ENCODE measurements around the gene GALNTL6.

Gene GALNTL6

DNA sequence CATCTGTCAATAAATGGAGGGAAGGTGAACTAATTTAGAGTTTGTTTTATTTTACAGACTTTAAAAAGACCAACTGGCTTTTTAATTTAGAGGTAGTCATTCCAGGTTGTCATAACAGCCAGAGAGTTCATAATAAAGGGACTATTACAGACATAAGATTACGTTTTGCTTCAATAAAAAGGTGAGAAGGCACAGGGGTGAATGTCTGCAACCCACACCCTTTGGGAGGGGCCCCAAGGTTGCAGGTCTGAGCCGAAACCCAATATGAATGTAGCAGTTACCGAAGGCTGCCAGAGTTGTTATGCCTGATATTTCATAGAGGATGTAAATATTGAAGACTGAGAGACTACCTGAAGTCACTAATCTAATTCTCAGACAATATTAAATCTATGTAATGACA is 1025.7 kb downstream of the GALNTL6 start:
- no peak overlapping the region for H3K4me3 Mint-ChIP-seq
- no peaks in the 10 kb centered on the region for H3K36me3 Mint-ChIP-seq
- no peak overlapping the region for H3K27ac Mint-ChIP-seq
- no peaks in the 10 kb centered on the region for H3K4me1 Mint-ChIP-seq (ENCODE audit: low read depth)
- no peaks in the 10 kb centered on the region for H3K27me3 Mint-ChIP-seq
- H3K9me3 Mint-ChIP-seq (ENCODE audit: low read depth) = no peaks in the 10 kb centered on the region

DNA sequence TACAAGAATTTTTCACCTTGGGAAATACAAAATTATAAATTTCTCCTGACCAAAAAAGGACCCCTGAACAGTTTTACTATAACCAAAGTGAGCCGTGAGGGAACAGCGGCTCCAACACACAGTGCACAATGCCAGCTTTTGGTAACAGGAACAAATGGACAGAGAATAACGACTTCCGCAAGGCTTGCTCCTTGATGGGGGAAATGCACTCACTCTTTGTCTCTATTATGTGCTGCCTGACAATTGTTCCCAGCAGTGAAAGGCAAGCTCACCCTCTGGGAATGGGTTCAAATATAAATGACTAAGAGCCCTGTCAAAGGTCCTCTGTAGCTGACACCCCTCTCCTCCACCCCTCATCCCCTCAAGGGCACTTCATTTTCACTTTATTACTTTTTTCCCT is 1029.6 kb downstream of the GALNTL6 start:
- no peaks in the 10 kb centered on the region for H3K36me3 Mint-ChIP-seq
- no peaks in the 10 kb centered on the region for H3K4me1 Mint-ChIP-seq (ENCODE audit: low read depth)
- no peak overlapping the region for H3K27ac Mint-ChIP-seq
- no peak overlapping the region for H3K4me3 Mint-ChIP-seq
- no peaks in the 10 kb centered on the region for H3K9me3 Mint-ChIP-seq (ENCODE audit: low read depth)
- H3K27me3 Mint-ChIP-seq = no peaks in the 10 kb centered on the region

DNA sequence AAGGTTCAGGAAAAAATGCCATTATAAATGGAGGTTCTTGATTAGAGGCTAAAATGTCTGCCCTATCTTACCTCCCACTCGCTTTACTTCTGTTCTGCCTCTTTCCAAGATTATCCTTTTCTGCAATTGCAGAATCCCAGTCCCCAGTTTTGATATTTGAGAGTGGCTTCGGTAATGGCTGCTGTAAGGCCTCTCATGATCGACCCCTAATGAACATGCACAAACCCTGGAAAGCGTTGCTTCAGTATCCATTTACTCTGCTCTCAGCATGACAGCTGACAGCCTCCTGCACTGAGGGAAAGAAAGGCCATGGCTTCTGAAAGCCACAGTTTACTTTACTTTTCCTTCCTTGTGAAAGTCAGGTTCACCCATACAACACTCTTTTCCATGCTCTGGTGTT is 1030.0 kb downstream of the GALNTL6 start:
- Mint-ChIP-seq H3K27me3 (no peaks in the 10 kb centered on the region), H3K4me3 (no peak overlapping the region), H3K27ac (no peak overlapping the region), H3K9me3 (ENCODE audit: low read depth) (no peaks in the 10 kb centered on the region), H3K4me1 (ENCODE audit: low read depth) (no peaks in the 10 kb centered on the region), H3K36me3 (no peaks in the 10 kb centered on the region)

DNA sequence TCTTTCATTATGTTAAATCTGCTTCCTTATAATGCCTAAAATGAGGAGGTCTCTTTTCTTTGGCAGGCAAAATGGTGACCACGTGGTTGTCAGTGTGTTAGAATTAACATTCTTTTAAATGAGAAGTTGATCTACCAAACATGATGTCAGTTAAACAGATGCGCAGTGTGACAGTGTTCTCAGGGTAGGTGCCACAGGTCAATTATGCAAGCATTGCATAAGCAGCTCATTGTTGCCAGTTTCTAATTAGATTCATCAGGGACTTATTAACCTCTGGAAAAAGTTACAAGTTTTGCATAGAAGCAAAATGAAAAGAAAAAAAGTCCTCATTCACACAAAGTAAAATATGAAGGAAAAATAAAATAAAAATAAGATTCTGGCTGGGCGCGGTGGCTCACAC is 1031.4 kb downstream of the GALNTL6 start:
- no peaks in the 10 kb centered on the region for H3K4me1 Mint-ChIP-seq (ENCODE audit: low read depth)
- H3K27me3 Mint-ChIP-seq = no peaks in the 10 kb centered on the region
- H3K36me3 Mint-ChIP-seq = no peaks in the 10 kb centered on the region
- H3K9me3 Mint-ChIP-seq (ENCODE audit: low read depth) = no peaks in the 10 kb centered on the region
- no peak overlapping the region for H3K27ac Mint-ChIP-seq
- no peak overlapping the region for H3K4me3 Mint-ChIP-seq

DNA sequence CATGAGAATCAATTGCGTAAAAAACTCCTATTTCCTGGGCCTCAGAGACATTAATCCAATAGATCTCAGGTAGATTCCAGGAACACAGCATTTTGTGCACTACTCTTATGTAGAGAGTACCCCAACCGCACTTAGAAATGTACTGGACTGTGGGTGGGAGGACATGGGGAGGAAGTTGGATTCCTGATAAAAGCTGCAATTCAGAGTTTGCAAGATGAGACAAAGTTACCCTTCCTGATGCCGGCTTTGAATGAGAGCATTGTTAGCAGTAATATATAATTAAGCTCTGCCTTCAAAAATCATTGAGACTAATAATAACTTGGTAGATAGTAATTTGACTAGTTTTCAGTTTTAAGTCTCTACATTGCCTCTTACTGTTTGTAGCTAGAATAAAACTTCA is 1032.1 kb downstream of the GALNTL6 start:
- Mint-ChIP-seq H3K27ac (no peak overlapping the region), H3K27me3 (no peaks in the 10 kb centered on the region), H3K36me3 (no peaks in the 10 kb centered on the region), H3K4me1 (ENCODE audit: low read depth) (no peaks in the 10 kb centered on the region), H3K9me3 (ENCODE audit: low read depth) (no peaks in the 10 kb centered on the region), H3K4me3 (no peak overlapping the region)

DNA sequence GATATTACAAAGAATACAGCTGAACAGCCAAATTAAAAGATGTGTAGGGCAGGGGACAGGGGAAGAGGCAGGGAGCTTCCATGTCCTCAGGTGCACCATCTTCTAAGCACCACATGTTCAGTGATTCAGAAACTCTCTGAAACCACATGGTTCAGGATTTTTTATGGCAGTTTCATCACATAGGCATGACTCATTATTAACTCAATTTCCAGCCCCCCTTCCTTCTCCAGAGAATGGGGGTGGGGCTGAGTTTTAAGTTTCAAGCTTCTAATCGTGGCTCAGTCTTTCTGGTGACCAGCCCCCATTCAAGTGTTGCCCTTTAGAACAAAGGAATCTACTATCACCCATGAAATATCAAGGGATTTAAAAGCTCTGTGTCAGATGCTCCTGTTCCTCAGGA is 1037.6 kb downstream of the GALNTL6 start:
- H3K9me3 Mint-ChIP-seq (ENCODE audit: low read depth) = no peaks in the 10 kb centered on the region
- no peak overlapping the region for H3K27ac Mint-ChIP-seq
- H3K36me3 Mint-ChIP-seq = no peaks in the 10 kb centered on the region
- H3K27me3 Mint-ChIP-seq = no peaks in the 10 kb centered on the region
- no peaks in the 10 kb centered on the region for H3K4me1 Mint-ChIP-seq (ENCODE audit: low read depth)
- no peak overlapping the region for H3K4me3 Mint-ChIP-seq

DNA sequence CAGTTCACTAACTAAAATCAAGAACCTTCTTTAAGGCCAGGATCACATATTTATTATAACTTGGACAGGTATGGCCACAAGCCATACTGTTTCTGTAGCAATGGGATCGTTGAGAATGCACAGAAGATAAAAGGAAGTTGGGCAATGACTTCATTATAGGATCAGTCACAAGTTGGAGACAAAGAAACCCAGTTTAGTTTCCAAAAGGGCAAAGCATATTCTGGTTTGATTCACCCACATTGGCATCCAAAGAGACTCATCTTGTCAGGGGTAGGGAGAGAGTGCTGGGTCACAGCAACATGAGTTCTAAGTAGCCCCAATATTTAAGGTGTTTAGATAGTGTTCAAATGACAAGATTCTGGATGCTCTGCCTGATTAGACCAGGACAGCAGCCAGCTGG is 1038.3 kb downstream of the GALNTL6 start:
- Mint-ChIP-seq H3K27me3 (no peaks in the 10 kb centered on the region), H3K4me1 (ENCODE audit: low read depth) (no peaks in the 10 kb centered on the region), H3K36me3 (no peaks in the 10 kb centered on the region), H3K27ac (no peak overlapping the region), H3K4me3 (no peak overlapping the region), H3K9me3 (ENCODE audit: low read depth) (no peaks in the 10 kb centered on the region)

DNA sequence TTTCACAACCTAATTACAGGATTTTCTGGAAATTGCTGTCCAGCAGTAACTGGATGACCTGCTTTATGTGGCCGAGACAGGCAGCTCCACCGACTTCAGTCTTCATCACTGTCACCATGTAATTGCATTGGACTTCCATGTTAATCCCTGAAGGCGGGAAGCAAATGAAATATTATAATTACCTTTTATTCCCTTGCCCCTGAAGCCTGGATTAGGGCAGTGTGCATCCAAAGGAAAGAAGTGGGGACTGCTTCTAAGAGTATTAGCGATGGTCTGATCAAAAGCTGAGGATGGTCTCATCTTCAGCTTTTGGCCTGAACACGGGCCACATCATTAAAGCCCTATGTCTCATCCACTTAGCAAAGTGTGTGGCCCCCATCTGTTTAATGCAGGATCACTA is 1043.8 kb downstream of the GALNTL6 start:
- no peak overlapping the region for H3K4me3 Mint-ChIP-seq
- H3K27me3 Mint-ChIP-seq = peaks cover under 1% of the 10 kb centered on the region
- no peaks in the 10 kb centered on the region for H3K4me1 Mint-ChIP-seq (ENCODE audit: low read depth)
- no peaks in the 10 kb centered on the region for H3K36me3 Mint-ChIP-seq
- no peak overlapping the region for H3K27ac Mint-ChIP-seq
- H3K9me3 Mint-ChIP-seq (ENCODE audit: low read depth) = no peaks in the 10 kb centered on the region

DNA sequence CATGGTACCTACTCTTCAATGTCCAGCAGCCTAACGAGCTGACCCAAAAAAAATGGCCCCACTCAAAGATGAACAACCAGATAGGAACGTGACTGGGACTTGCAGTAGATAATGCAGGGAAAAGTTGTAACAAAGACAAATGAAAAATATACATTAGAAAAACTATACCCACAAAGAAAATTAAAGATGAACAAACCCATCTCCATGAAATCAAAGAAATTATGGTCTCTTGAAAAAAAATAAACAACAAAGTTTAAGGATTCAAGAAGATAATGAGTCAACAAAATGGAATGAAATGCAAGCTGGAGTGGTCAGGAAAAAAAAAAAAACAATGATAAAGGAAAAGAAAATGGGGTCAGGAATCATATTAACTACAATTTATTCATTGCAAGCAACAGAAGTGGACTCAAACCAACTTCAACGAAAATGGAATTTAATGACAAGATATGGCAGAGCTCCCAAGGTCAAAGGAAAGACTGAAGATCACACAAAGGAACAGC is 1045.6 kb downstream of the GALNTL6 start:
- Mint-ChIP-seq H3K4me3 (no peak overlapping the region), H3K27me3 (peaks cover 2% of the 10 kb centered on the region), H3K4me1 (ENCODE audit: low read depth) (no peaks in the 10 kb centered on the region), H3K27ac (no peak overlapping the region), H3K9me3 (ENCODE audit: low read depth) (no peaks in the 10 kb centered on the region), H3K36me3 (no peaks in the 10 kb centered on the region)

DNA sequence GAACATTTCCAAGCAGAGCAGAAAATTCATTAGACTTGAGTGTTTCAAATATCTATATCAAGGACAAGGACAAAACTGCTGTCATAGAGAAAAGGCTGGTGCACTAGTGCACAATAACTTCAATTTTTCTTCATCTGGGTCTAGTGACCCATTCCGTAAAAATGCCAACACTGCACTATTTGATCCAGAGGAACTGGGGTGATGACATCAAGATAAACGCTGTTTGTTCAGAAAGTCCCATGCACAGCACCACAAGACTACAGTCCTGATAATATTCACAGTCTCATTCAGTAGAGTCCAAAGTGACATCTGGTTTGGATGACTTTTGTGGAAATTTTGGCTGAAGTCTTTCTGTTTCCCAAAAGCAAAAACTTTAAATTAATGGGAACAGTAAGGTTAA is 1051.9 kb downstream of the GALNTL6 start:
- H3K27me3 Mint-ChIP-seq = peaks cover 7% of the 10 kb centered on the region
- H3K4me1 Mint-ChIP-seq (ENCODE audit: low read depth) = no peaks in the 10 kb centered on the region
- H3K9me3 Mint-ChIP-seq (ENCODE audit: low read depth) = peaks cover 5% of the 10 kb centered on the region
- H3K4me3 Mint-ChIP-seq = no peak overlapping the region
- H3K27ac Mint-ChIP-seq = no peak overlapping the region
- H3K36me3 Mint-ChIP-seq = no peaks in the 10 kb centered on the region

DNA sequence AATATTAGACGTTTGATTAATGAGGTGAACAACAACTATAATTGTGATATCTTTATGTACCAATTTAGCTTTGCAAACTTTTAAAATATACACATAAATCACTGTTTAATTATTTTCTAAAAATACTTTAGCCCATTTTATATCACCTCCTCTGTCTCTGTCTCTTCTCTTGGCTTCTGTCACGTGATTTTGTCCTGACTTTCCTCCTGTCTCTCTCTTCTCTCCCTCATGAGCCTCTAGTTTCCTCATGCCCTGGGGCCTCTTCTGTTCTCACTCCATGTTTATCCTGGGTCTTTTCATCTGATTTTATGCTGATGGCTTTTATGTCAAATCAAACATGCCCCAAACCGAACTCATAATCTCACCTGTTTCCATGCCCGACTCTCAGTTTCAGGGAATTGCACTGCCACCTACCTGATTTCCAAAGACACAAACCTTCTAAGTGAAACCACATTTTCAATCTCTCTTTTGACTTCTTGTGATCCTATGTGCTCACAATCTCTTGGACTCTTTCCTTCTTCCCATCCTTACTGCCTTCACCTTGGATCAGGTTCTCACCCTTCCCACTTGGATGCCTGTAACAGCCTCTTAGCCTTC is 1052.4 kb downstream of the GALNTL6 start:
- peaks cover 5% of the 10 kb centered on the region for H3K9me3 Mint-ChIP-seq (ENCODE audit: low read depth)

DNA sequence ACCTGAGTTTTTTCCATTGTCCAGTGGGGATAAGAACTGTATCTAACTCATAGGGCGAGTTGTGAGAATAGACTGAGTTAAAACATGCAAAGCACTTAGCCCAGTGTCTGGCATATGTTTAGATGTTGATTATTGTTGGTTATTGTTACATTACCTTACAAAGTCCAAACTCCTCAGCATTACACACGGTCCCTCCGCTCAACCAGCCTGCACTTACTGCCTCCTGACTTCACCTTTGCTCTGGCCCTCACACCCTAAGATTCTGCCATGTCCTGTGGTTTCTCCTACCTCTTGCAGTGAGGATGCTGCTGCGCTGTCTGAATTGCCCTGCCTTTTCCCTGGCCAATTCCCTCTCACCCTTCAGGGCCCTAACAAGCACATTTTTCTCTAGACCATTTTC is 1053.2 kb downstream of the GALNTL6 start:
- peaks cover 5% of the 10 kb centered on the region for H3K9me3 Mint-ChIP-seq (ENCODE audit: low read depth)
- H3K27me3 Mint-ChIP-seq = peaks cover 7% of the 10 kb centered on the region
- H3K36me3 Mint-ChIP-seq = no peaks in the 10 kb centered on the region
- H3K27ac Mint-ChIP-seq = no peak overlapping the region
- no peaks in the 10 kb centered on the region for H3K4me1 Mint-ChIP-seq (ENCODE audit: low read depth)
- H3K4me3 Mint-ChIP-seq = no peak overlapping the region

More for the DNA sequence above, 1052.4 kb downstream of the GALNTL6 start:
- Mint-ChIP-seq H3K4me3 (no peak overlapping the region), H3K27ac (no peak overlapping the region), H3K4me1 (ENCODE audit: low read depth) (no peaks in the 10 kb centered on the region), H3K36me3 (no peaks in the 10 kb centered on the region), H3K27me3 (peaks cover 7% of the 10 kb centered on the region)

DNA sequence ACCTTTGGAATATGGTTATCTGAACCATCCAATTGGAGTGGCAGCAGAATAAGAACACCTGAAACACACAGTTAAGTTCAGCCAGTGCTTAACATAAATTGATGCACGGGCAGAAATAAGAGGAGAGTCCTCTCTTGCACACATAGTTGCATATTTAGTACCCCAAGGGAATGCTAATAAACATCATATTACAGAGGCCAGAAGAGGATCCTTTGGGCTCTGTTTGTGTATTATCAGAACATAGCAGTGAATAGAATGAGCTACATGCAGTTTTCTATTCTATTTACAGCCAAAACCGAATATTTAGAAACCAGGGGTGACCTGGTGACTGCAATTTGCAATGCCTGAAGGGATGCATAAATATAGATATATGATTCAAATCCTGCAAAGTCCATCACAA is 1054.6 kb downstream of the GALNTL6 start:
- H3K27ac Mint-ChIP-seq = no peak overlapping the region
- H3K36me3 Mint-ChIP-seq = no peaks in the 10 kb centered on the region
- H3K4me3 Mint-ChIP-seq = no peak overlapping the region
- no peaks in the 10 kb centered on the region for H3K4me1 Mint-ChIP-seq (ENCODE audit: low read depth)
- H3K27me3 Mint-ChIP-seq = peaks cover 5% of the 10 kb centered on the region
- H3K9me3 Mint-ChIP-seq (ENCODE audit: low read depth) = peaks cover 5% of the 10 kb centered on the region

DNA sequence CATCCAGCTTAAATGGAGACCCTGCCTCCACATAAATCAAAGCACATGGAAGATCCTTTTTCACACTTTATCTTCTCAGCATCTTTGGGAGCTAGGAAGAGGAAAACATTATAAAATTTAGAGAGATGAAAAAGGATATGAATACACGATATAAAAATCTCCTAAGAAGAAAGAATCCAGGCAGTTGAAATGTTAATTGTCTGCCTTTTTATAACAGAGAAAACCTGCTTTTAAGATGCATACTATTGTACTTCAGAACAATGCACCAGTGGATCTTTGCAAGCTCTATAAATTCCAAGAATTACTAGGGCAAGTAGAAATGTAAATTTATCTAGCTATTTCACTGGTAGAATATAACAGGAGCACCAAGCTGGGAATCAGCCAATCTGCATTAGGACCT is 1055.1 kb downstream of the GALNTL6 start:
- Mint-ChIP-seq H3K36me3 (no peaks in the 10 kb centered on the region), H3K4me3 (no peak overlapping the region), H3K9me3 (ENCODE audit: low read depth) (peaks cover 5% of the 10 kb centered on the region)

DNA sequence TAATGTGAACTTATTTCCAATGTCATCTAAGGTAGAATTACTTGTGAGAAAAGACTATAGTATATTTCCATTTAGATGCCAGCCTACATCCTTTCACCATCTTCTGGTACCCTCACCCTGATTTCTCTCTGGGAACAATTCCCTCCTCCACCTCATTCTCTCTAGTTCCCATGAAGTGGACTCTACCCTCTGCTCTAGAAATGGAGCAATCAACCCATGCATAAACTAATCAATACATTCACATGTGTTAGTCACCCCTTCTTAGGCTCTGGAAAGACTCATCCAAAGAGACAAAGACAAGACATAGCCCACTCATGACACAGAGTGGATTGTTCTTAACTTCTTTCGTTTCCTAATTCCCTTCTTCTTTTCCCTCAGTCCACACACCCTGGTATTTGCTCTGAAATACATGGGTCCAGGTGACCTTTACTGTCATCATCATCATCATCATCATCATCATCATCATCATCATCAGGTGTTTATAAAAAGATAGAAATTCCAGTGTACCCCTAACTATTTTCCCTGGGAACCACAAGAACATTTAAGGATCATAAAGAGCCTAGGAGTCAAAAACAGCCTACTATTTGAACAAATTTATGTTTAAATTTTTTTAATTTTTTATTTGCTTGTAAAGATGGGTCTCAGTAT is 1056.5 kb downstream of the GALNTL6 start:
- Mint-ChIP-seq H3K27ac (no peak overlapping the region), H3K4me1 (ENCODE audit: low read depth) (no peaks in the 10 kb centered on the region), H3K36me3 (no peaks in the 10 kb centered on the region), H3K4me3 (no peak overlapping the region), H3K27me3 (peaks cover 7% of the 10 kb centered on the region), H3K9me3 (ENCODE audit: low read depth) (peaks cover 5% of the 10 kb centered on the region)

More for the DNA sequence above, 1055.1 kb downstream of the GALNTL6 start:
- H3K27me3 Mint-ChIP-seq = peaks cover 5% of the 10 kb centered on the region
- H3K4me1 Mint-ChIP-seq (ENCODE audit: low read depth) = no peaks in the 10 kb centered on the region
- H3K27ac Mint-ChIP-seq = no peak overlapping the region

DNA sequence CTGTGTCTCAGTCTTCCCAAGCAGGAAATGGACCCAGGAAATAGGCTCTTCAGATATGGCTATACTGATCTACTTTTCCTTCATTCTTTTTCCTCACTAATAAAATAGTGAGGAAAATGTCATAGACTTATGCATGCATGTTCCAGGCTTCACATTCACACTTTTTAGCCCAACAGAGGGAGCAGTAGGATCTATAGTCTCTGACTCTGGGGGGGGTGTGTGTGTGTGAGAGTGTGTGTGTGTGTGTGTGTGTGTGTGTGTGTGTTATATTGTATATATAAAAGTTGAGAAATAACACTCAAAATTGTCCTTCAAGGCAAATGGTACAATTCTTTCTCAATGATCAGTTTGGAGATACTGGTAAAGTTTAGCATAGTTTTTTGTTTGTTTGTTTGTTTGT is 1058.2 kb downstream of the GALNTL6 start:
- H3K27ac Mint-ChIP-seq = no peak overlapping the region
- H3K36me3 Mint-ChIP-seq = no peaks in the 10 kb centered on the region
- H3K9me3 Mint-ChIP-seq (ENCODE audit: low read depth) = no peaks in the 10 kb centered on the region
- no peaks in the 10 kb centered on the region for H3K4me1 Mint-ChIP-seq (ENCODE audit: low read depth)
- peaks cover 2% of the 10 kb centered on the region for H3K27me3 Mint-ChIP-seq
- no peak overlapping the region for H3K4me3 Mint-ChIP-seq
